GM19467 (cell line): ENCODE data around the gene RAB4A.
"Not testable (repeated sequence)": the region's sequence is repeated elsewhere in the genome, so short reads cannot be mapped to it uniquely, and the experiment has no call there.

Experiments used
- ATAC-seq: cut with Tn5 transposase; IDR thresholded peaks from one replicate; pipeline ENCODE4 v1.9.1; 2021; ENCODE audit warnings: mild to moderate bottlenecking, moderate library complexity; ENCODE audit not compliant: unreplicated experiment

The RAB4A gene

GRCh38 chr1:229295745-229296144, 24.8 kb downstream of the RAB4A start:
- no peak for ATAC-seq

- no peak for ATAC-seq
These were observed 25.6 kb downstream of the RAB4A start for GRCh38 chr1:229296541-229296941.

- ATAC-seq: no peak
These were observed 26.8 kb downstream of the RAB4A start for GRCh38 chr1:229297746-229298145.

- no peak for ATAC-seq
These were observed 27.5 kb downstream of the RAB4A start for GRCh38 chr1:229298420-229298819.

GRCh38 chr1:229298887-229299503, 28.1 kb downstream of the RAB4A start:
- no peak for ATAC-seq

GRCh38 chr1:229300099-229300757, 29.3 kb downstream of the RAB4A start:
- no peak for ATAC-seq

- ATAC-seq: no peak
These were observed 31.8 kb downstream of the RAB4A start for GRCh38 chr1:229302740-229303139.

GRCh38 chr1:229303855-229304254, 32.9 kb downstream of the RAB4A start:
- no peak for ATAC-seq

GRCh38 chr1:229305392-229305791, 34.5 kb downstream of the RAB4A start:
- no peak for ATAC-seq

- ATAC-seq: no peak
These were observed 38.2 kb downstream of the RAB4A start for GRCh38 chr1:229309074-229309473.

- ATAC-seq: no peak
These were observed 38.8 kb downstream of the RAB4A start for GRCh38 chr1:229309684-229310083.

GRCh38 chr1:229310833-229311232, 39.9 kb downstream of the RAB4A start:
- no peak for ATAC-seq

GRCh38 chr1:229316166-229316565, 45.3 kb downstream of the RAB4A start:
- no peak for ATAC-seq

GRCh38 chr1:229318056-229318455, 47.1 kb downstream of the RAB4A start:
- ATAC-seq: no peak

- no peak for ATAC-seq
These were observed 48.6 kb downstream of the RAB4A start for GRCh38 chr1:229319487-229319886.

GRCh38 chr1:229323201-229323600, 52.3 kb downstream of the RAB4A start:
- no peak for ATAC-seq

- ATAC-seq: no peak
These were observed 53.1 kb downstream of the RAB4A start for GRCh38 chr1:229323885-229324553.

GRCh38 chr1:229325401-229325800, 54.5 kb downstream of the RAB4A start:
- ATAC-seq: no peak

- ATAC-seq: no peak
These were observed 55.1 kb downstream of the RAB4A start for GRCh38 chr1:229325853-229326487.

- ATAC-seq: no peak
These were observed 55.7 kb downstream of the RAB4A start for GRCh38 chr1:229326601-229327000.

GRCh38 chr1:229327765-229328164, 56.9 kb downstream of the RAB4A start:
- ATAC-seq: not testable (repeated sequence)
